Choroid plexus epithelial cell (primary cell): ENCODE measurements around the gene CFAP74.

ENCODE experiments used
- DNase-seq: peaks from one replicate; pipeline ENCODE4 v3.0.0-alpha.2; 2010; ENCODE audit warnings: low read depth
- H3K4me3 ChIP-seq: 2 replicates; pipeline ENCODE4 v1.5.1; 2011; ENCODE audit warnings: low read depth, mild to moderate bottlenecking, control low read depth, low read length, moderate library complexity
- CTCF ChIP-seq: conservative IDR thresholded peaks from 2 replicates; pipeline ENCODE4 v1.5.1; 2011; ENCODE audit warnings: low read depth, mild to moderate bottlenecking, control low read depth, inconsistent platforms, low read length, moderate library complexity

The CFAP74 gene

DNA sequence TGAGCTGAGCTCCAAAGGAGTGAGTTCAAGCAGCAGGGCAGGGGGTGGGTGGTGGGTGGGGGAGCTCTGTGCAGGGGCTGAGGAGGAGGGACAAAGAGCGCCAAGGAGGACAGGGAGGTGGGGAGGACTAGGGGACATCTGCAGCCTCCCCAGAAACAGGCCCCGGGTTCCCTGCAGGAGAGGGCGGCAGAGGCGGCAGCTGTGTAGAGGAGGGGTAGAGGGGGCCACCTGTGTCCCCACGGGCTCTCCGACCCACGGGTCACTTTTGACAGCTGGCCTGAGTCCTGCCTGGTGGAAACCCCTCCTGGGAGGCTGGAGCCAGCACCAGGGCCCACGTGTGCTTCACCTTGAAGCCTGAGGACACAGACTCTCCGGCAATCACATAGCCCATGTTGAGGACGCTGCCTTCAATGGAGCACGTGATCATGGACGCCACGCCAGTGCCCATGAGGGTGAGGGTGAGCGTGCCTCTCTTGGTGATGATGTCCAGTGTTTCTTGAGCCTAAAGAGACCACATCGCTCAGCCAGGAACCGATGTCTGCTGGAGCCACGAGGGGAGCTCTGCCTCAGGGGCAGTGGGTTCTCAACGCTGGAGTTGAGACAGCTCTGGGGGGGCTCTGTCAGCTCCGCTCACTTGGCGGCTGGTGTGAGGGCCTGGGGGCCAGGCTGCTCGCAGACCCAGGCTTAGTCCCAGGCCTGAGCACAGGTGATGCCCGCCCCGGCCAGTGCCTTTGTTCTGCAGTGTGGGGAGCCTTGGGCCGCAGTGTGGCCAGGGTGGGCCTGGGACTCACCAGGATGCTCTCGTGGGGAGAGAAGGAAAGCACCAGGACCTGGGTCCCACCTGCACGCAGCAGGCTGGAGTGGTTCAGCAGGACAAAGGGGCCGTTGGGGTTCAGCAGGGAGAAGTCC is 77.9 kb downstream of the CFAP74 start:
- no peak for DNase-seq
- no peak overlapping the region for H3K4me3 ChIP-seq
- TF ChIP-seq CTCF: no peak

DNA sequence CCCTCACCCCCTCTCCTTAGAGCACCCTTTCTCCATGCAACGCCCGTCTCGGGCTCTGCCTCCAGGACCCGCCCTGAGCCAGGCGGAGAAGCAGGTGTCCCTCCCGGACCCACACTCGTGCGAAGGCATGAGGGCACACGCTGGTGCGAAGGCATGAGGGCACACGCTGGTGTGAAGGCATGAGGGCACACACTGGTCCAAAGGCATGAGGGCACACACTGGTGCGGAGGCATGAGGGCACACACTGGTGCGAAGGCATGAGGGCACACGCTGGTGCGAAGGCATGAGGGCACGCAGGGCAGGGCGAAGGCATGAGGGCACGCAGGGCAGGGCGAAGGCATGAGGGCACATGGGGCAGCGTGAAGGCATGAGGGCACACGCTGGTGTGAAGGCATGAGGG is 78.7 kb downstream of the CFAP74 start:
- no peak for TF ChIP-seq CTCF
- H3K4me3 ChIP-seq: no peak overlapping the region
- DNase-seq: no peak

- H3K4me3 ChIP-seq: no peak overlapping the region
- no peak for DNase-seq
- TF ChIP-seq CTCF: no peak
These were observed 79.2 kb downstream of the CFAP74 start for GRCh38 chr1:1924386-1924785.

DNA sequence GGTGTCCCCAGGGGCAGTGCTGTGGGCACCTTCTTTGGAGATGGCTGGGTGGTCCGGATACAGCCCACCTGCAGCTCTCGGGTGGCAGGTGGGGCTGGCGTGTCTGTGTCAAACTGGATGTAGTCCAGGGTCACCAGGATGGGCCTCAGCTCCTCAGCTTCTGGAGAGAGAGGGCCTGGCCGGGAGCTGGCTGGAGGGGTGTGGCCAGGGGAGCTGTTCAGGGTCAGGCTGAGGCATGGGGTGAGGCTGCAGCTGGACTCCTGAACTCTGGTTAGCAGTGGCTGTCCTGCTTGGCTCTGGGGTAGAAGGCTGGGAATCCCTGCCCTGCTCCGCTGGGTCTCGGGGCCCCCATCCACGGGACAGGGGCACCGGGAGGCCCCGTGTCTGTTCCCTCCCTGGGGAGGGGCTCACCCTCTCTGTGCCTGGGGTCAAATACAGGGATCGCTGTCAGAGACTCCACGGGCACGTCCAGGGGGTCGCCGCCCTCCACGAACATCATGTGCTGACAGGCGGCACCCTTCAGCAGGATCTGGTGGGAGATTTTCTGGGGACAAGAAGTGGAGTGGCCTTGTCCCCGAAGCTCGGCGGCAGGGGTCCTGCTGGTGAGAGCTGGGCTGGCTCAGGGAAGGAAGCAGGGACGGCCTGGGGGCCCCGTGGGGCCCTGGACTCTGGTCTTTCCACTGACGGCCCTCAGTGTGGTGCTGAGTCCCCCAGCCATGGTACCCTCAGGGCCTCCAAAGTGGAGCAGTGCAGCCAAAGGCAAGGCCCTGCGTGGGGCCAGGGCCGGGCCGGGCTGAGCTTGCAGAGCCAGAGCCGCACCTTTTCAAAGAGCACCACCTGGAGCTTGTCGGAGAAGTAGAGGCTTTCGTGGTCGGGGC is 80.4 kb downstream of the CFAP74 start:
- TF ChIP-seq CTCF: no peak
- H3K4me3 ChIP-seq: no peak overlapping the region
- no peak for DNase-seq

GRCh38 chr1:1922702-1922955 is 81.0 kb downstream of the CFAP74 start:
- no peak overlapping the region for H3K4me3 ChIP-seq
- DNase-seq: no peak
- TF ChIP-seq CTCF: no peak

GRCh38 chr1:1921901-1922701 is 81.5 kb downstream of the CFAP74 start:
- no peak for TF ChIP-seq CTCF
- DNase-seq: no peak
- no peak overlapping the region for H3K4me3 ChIP-seq
